ACC112 (cell line): ENCODE measurements around the gene MT4.

Experiments
- H2AFZ ChIP-seq: fragments of 200-600 bp; sonication (generic); one replicate; pipeline ENCODE4 v1.6.0; 2017; ENCODE audit warnings: antibody characterized with exemption, low read length; ENCODE audit not compliant: unreplicated experiment
- H3K27ac ChIP-seq: fragments of 200-600 bp; sonication (generic); 2 replicates; pipeline ENCODE4 v1.5.1; 2014; ENCODE audit warnings: low read depth, mild to moderate bottlenecking, antibody characterized with exemption, low read length, moderate library complexity
- H3K27me3 ChIP-seq: fragments of 200-600 bp; sonication (generic); 2 replicates; pipeline ENCODE4 v1.6.1; 2014; ENCODE audit warnings: mild to moderate bottlenecking, antibody characterized with exemption, low read length, moderate library complexity, mixed read lengths; ENCODE audit not compliant: insufficient read depth
- H3K36me3 ChIP-seq: fragments of 200-600 bp; sonication (generic); 2 replicates; pipeline ENCODE4 v1.6.1; 2016; ENCODE audit warnings: mild to moderate bottlenecking, antibody characterized with exemption, low read length, moderate library complexity, mixed read lengths; ENCODE audit not compliant: insufficient read depth
- H3K4me1 ChIP-seq: fragments of 200-600 bp; sonication (generic); one replicate; pipeline ENCODE4 v1.6.1; 2016; ENCODE audit warnings: low read length, mixed read lengths; ENCODE audit not compliant: insufficient read depth, unreplicated experiment, control insufficient read depth
- H3K4me3 ChIP-seq: fragments of 200-600 bp; sonication (generic); 2 replicates; pipeline ENCODE4 v1.5.1; 2014; ENCODE audit warnings: mild to moderate bottlenecking, low read depth, low read length
- H3K79me2 ChIP-seq: fragments of 200-600 bp; sonication (generic); one replicate; pipeline ENCODE4 v1.6.0; 2016; ENCODE audit warnings: low read length; ENCODE audit not compliant: control insufficient read depth, unreplicated experiment, insufficient read depth

The MT4 gene

DNA sequence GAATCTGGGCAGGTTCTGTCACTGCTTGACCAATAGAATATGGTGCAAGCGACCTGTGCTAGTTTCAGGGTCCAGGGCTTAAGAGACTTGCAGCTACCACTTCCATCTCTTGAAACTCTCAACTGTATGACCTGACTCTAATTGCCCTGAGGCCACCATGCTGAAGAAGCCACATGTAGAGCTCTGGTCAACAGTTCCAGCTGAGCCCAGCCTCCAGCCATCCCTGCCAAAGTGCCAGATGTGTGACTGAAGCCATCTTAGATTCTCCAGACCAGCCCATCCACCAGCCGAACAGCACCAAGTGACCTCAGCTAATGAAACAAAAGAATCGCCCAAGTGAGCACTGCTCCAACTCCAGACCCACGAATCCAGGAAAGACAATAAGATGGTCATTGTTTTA lies 40.1 kb downstream of the MT4 start:
- H3K79me2 ChIP-seq, result peaks cover 9% of the 10 kb centered on the region
- H3K27ac ChIP-seq, result peak overlapping the region; percentile 99
- H3K36me3 ChIP-seq, result peaks cover 5% of the 10 kb centered on the region; the same call in 1 of the 2 replicates
- no peak overlapping the region for H3K4me3 ChIP-seq
- H3K4me1 ChIP-seq, result peaks cover 24% of the 10 kb centered on the region
- no peak overlapping the region for H2AFZ ChIP-seq
- H3K27me3 ChIP-seq, result no peaks in the 10 kb centered on the region

DNA sequence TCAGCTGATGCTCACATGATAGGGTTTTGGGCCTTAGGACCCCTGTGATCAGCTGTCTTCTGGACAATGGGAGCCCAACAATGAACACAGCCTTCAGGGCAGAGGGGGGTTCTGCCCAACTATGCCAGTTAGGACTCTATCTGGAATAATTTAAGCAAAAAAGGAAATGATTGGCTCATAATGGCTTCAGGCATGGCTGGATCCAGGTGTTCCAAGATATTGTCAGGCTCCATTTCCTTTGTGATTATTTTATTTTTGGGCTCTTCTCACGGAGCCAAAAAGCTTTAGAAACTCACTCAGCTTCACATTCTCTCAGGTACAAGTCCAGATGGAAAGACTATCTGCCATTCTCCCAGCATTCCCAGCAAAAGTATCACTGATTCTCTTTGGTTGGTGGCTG lies 40.6 kb downstream of the MT4 start:
- H3K79me2 ChIP-seq, result peaks cover 9% of the 10 kb centered on the region
- H3K4me1 ChIP-seq, result peaks cover 29% of the 10 kb centered on the region
- no peaks in the 10 kb centered on the region for H3K27me3 ChIP-seq
- H3K36me3 ChIP-seq, result peaks cover 5% of the 10 kb centered on the region; the same call in 1 of the 2 replicates
- H3K27ac ChIP-seq, result peak overlapping the region; percentile 99
- H2AFZ ChIP-seq, result no peak overlapping the region
- peak overlapping the region; percentile 92; the same call in 1 of the 2 replicates for H3K4me3 ChIP-seq

GRCh38 chr16:56606071-56606475 lies 41.2 kb downstream of the MT4 start:
- Histone ChIP-seq H3K36me3 (peaks cover 5% of the 10 kb centered on the region; the same call in 1 of the 2 replicates), H3K4me3 (peak overlapping the region; percentile 92), H3K79me2 (peaks cover 9% of the 10 kb centered on the region), H2AFZ (no peak overlapping the region), H3K27ac (peak overlapping the region; percentile 99), H3K4me1 (peaks cover 35% of the 10 kb centered on the region), H3K27me3 (no peaks in the 10 kb centered on the region)

GRCh38 chr16:56606476-56607108 lies 41.7 kb downstream of the MT4 start:
- Histone ChIP-seq H3K27me3 (no peaks in the 10 kb centered on the region), H3K27ac (peak overlapping the region; percentile 99), H2AFZ (no peak overlapping the region), H3K4me1 (peaks cover 41% of the 10 kb centered on the region), H3K36me3 (peaks cover 5% of the 10 kb centered on the region; the same call in 1 of the 2 replicates), H3K79me2 (peaks cover 9% of the 10 kb centered on the region), H3K4me3 (peak overlapping the region; percentile 92)

- Histone ChIP-seq H3K27ac (peak overlapping the region; percentile 99), H3K79me2 (peaks cover 9% of the 10 kb centered on the region), H3K4me1 (peaks cover 45% of the 10 kb centered on the region), H3K36me3 (peaks cover 5% of the 10 kb centered on the region; the same call in 1 of the 2 replicates), H2AFZ (no peak overlapping the region), H3K4me3 (peak overlapping the region; percentile 92), H3K27me3 (no peaks in the 10 kb centered on the region)
Observed at GRCh38 chr16:56607109-56607618, 42.3 kb downstream of the MT4 start.

DNA sequence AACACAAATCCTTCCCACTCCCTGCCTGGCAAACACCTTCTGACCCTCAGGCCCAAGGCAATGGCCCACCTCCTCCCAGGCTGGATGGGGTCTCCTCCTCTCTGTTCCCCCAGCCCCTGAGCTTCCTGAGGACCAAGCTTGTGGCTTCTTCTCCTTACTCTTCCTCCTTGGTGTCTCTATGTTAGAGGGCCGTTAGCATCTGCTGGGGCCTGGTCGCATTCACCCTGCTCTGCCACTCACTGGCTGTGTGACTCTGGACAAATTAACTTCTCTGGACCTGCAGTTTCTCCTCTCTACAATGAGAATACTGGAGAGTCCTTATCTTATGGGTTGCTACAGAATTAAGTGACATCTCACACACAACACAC lies 42.8 kb downstream of the MT4 start:
- peaks cover 5% of the 10 kb centered on the region; the same call in 1 of the 2 replicates for H3K36me3 ChIP-seq
- peak overlapping the region; percentile 99 for H3K27ac ChIP-seq
- H2AFZ ChIP-seq, result no peak overlapping the region
- peak overlapping the region; percentile 92 for H3K4me3 ChIP-seq
- peaks cover 9% of the 10 kb centered on the region for H3K79me2 ChIP-seq
- H3K27me3 ChIP-seq, result no peaks in the 10 kb centered on the region
- peaks cover 49% of the 10 kb centered on the region for H3K4me1 ChIP-seq

DNA sequence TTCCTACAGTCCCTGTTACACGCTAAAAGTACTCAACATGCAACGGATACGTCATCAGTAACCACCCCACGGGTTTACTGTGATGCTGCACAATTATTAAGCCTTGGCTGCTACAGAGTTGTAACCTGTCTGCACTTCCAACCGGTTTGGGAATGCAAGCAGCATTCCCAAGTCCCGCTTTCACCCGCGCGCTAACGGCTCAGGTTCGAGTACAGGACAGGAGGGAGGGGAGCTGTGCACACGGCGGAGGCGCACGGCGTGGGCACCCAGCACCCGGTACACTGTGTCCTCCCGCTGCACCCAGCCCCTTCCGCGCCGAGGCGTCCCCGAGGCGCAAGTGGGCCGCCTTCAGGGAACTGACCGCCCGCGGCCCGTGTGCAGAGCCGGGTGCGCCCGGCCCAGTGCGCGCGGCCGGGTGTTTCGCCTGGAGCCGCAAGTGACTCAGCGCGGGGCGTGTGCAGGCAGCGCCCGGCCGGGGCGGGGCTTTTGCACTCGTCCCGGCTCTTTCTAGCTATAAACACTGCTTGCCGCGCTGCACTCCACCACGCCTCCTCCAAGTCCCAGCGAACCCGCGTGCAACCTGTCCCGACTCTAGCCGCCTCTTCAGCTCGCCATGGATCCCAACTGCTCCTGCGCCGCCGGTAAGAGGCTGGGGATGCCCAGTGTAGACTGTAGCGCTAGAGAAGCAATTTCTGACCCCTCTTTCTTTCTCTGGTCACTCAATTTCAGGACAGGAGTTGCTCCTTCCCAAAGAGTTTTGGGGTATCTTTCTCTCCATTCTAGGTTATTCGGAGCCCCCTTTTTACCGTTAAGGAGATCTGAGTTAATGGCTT lies 43.4 kb downstream of the MT4 start, which contains the start of gene MT2A:
Gene MT2A (plus strand): TSS at position 542 of the 833 bp plus-strand sequence. CDS start 72 bp downstream, at position 614.
- Histone ChIP-seq H3K27ac (peak within 1 kb of the TSS; percentile 99), H3K4me3 (peak within 1 kb of the TSS; percentile 92), H3K79me2 (peaks cover 10% of the 10 kb centered on the region), H2AFZ (no peak within 1 kb of the TSS), H3K27me3 (no peaks in the 10 kb centered on the region), H3K36me3 (peaks cover 5% of the 10 kb centered on the region; the same call in 1 of the 2 replicates), H3K4me1 (peaks cover 55% of the 10 kb centered on the region)

DNA sequence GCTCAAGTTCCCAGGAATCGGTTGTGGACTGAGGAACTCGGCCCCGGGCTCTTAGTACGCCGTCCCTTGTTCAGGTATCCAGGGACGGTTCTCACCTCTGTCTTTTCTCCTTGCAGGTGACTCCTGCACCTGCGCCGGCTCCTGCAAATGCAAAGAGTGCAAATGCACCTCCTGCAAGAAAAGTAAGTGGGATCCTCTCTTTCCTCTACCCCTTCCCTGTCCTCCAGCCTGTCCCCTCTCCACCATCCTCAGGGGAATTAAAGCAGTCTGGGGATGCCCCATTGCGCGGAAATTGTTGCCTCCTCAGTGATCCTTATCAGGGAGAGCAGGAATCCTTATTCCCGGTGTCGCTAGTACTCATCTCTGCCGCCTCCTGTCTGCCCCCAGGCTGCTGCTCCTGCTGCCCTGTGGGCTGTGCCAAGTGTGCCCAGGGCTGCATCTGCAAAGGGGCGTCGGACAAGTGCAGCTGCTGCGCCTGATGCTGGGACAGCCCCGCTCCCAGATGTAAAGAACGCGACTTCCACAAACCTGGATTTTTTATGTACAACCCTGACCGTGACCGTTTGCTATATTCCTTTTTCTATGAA lies 44.1 kb downstream of the MT4 start:
- peak overlapping the region; percentile 92 for H3K4me3 ChIP-seq
- H3K79me2 ChIP-seq, result peaks cover 16% of the 10 kb centered on the region
- no peak overlapping the region for H2AFZ ChIP-seq
- peaks cover 62% of the 10 kb centered on the region for H3K4me1 ChIP-seq
- H3K36me3 ChIP-seq, result peaks cover 5% of the 10 kb centered on the region; the same call in 1 of the 2 replicates
- H3K27me3 ChIP-seq, result no peaks in the 10 kb centered on the region
- peak overlapping the region; percentile 99 for H3K27ac ChIP-seq

DNA sequence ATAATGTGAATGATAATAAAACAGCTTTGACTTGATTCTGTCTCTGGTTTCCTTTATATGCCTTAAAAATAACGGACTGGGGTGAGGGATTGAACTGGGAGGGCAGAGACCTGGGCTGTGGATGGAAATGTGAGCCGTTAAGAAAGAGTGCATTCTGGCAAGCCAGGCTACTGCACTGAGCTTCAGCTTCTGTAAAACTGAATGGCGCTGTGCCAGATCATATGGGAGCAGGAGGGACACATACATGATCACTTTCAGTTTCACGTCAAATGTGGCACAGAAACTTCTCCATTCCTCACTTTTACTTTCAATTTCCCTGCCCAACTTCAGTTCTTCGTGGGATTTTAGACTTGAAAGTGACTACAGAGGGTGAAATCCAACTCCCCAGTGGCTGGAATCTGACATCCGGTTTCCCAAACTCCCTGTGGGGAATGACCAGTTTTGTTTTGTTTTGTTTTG lies 44.6 kb downstream of the MT4 start:
- Histone ChIP-seq H3K27ac (peak overlapping the region; percentile 99), H3K79me2 (peaks cover 18% of the 10 kb centered on the region), H3K4me1 (peaks cover 67% of the 10 kb centered on the region), H2AFZ (no peak overlapping the region), H3K27me3 (no peaks in the 10 kb centered on the region), H3K36me3 (peaks cover 5% of the 10 kb centered on the region; the same call in 1 of the 2 replicates), H3K4me3 (peak overlapping the region; percentile 92)

GRCh38 chr16:56610017-56610608 lies 45.2 kb downstream of the MT4 start:
- Histone ChIP-seq H3K27ac (peak overlapping the region; percentile 99), H3K4me3 (peak overlapping the region; percentile 92), H3K79me2 (peaks cover 18% of the 10 kb centered on the region), H3K36me3 (peaks cover 5% of the 10 kb centered on the region; the same call in 1 of the 2 replicates), H2AFZ (no peak overlapping the region), H3K27me3 (no peaks in the 10 kb centered on the region), H3K4me1 (peaks cover 71% of the 10 kb centered on the region)
